GM11168 (cell line): ENCODE data around the gene FOLR3.
"Not testable (repeated sequence)": the region's sequence is repeated elsewhere in the genome, so short reads cannot be mapped to it uniquely, and the experiment has no call there.

Experiments used
- in situ Hi-C: fragments of 300-500 bp; cut with MboI; formaldehyde crosslinking; loops from one replicate; pipeline ENCODE4 v1.12.0; 2022; ENCODE audit warnings: low sequenced_read_pairs; ENCODE audit not compliant: unreplicated experiment

The FOLR3 gene

GRCh38 chr11:72157131-72157530 lies 21.6 kb downstream of the FOLR3 start:
- in situ Hi-C loops = no loop called here

- in situ Hi-C loops = no loop called here
Observed at GRCh38 chr11:72160319-72160718, 24.8 kb downstream of the FOLR3 start.

GRCh38 chr11:72162891-72163492 lies 27.5 kb downstream of the FOLR3 start:
- in situ Hi-C loops = no loop called here

GRCh38 chr11:72164187-72164586 lies 28.7 kb downstream of the FOLR3 start:
- in situ Hi-C loops = not testable (repeated sequence)

GRCh38 chr11:72169046-72169555 lies 33.6 kb downstream of the FOLR3 start:
- in situ Hi-C loops = not testable (repeated sequence)

DNA sequence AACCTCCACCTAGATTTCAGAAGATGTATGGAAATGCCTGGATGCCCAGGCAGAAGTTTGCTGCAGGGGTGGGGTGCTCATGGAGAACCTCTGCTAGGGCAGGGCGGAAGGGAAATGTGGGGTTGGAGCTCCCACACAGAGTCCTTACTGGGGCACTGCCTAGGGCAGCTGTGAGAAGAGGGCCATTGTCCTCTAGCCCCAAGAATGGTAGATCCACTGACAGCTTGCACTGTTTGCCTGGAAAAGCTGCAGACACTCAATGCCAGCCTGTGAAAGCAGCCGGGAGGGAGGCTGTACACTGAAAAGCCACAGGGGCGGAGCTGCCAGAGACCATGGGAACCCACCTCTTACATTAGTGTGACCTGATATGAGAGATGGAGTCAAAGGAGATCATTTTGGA lies 34.2 kb downstream of the FOLR3 start:
- in situ Hi-C loops = not testable (repeated sequence)

DNA sequence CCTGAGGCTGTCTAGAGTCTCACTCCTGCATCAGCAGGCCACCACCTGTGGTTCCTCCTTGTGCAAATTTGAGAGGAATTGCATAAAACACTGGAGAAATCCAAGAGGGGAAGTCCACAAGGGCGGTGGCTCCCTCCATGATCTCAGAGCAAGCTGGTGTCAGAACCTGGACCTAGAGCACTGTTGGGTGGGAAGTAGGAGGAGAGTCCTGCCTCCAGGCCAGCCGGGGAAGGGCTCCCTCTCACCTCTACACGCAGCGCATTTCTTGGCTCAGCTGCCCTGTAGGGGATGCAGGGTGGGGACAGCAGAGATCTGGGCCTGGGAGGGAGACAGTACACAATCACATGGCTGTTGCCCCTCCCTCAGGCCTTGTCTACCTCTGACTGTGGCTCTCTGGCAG lies 36.5 kb downstream of the FOLR3 start:
- in situ Hi-C loops = not testable (repeated sequence)

- in situ Hi-C loops = no loop called here
Observed at GRCh38 chr11:72173291-72173690, 37.8 kb downstream of the FOLR3 start.

- in situ Hi-C loops = no loop called here
Observed at GRCh38 chr11:72174302-72175070, 39.0 kb downstream of the FOLR3 start.

DNA sequence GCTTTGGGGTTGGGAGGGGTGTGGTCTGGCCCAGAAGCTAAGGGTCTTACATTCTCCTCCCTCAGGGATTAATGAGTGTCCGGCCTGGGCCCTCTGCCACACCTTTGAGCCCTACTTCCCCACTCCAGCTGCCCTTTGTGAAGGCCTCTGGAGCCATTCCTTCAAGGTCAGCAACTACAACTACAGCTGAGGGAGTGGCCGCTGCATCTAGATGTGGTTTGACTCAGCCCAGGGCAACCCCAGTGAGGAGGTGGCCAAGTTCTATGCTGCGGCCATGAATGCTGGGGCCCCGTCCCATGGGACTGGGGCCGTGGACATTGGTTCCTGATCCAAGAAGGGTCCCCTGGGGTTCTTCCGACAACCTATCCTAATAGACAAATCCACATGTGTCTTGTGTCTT lies 42.1 kb downstream of the FOLR3 start:
- in situ Hi-C loops = no loop called here

DNA sequence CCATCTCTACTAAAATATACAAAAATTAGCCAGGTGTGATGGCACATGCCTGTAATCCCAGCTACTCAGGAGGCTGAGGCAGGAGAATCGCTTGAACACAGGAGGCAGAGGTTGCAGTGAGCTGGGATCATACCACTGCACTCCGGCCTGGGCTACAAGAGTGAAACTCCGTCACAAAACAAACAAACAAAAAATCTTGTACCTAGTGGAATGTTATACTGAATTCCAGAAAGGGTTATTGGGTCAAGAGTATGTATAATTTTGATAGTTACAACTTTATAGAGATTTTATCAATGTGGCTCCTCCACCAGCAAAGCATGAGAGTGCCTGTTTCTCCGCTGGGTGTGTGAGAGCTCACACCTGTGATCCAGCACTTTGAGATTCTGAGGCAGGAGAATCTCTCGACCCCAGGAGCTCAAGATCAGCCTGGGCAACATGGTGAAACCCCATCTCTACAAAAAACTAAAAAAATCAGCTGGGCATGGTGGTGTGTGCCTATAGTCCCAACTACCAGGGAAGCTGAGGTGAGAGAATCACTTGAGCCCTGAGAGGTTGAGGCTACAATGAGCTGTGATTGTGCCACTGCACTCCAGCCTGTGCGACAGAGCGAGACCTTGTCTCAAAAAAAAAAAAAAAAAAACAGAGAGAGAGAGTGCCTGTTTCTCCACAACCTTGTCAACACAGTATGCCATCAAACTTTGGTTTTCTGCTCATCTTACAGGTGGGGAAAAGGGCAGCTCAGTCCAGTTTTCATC lies 43.7 kb downstream of the FOLR3 start:
- in situ Hi-C loops = no loop called here

DNA sequence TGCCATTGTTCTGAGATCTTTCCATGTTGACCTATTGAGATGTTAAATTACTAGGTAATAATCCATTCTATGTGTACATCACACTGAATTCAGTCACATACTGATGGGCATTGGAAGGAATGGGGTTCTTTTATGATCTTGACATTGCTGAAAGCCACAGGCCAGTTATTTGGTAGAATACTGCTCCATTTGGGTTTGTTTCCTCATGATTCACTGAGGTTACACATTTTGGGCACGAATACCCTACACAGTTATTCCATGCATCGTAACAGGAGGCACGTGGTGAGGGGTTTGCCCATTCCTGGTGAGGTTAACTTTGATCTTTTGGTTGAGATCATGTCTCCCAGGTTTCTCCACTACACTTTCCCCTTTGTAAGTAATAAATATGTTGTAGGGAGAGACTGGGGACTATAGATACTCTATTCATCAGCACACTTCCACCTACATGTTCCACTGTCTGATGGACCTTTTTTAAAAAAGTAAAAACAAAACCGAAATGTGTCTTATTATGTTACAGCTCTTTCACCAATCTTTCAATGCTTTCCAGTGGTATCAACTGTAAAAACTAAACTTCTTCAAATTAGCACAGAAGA lies 44.4 kb downstream of the FOLR3 start:
- in situ Hi-C loops = no loop called here

DNA sequence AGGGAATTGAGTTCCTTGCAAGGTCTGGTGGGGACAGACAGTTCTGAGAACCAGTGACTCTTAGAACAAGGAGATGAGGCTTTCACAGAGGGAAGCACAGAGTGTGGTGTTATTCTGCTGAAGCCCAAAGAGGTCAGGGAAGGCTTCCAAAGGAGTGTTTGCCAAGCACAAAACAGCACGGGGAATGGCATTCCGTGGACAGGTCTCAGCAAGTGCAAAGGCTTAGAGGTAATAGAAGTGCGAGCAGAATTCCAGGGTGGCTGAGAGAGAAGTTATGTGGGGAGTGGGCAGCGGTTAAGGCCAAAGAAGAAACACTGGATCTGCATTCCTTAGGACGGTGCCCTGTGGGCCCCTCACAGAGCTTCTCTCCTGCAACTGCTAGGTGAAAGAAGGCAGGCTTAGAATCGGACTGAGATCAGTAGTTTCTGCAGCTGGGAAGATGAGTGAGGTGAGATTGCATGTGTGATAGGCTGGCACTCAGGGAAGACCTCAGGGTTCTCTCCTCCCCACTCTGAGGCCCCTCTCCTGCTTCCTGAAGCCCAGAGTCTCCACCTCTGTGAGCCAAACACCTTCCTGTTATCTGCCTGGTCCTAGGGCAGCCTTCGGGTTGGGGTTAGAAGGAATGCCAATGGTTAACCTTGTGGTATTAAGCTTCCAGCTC lies 45.5 kb downstream of the FOLR3 start:
- in situ Hi-C loops = not testable (repeated sequence)

DNA sequence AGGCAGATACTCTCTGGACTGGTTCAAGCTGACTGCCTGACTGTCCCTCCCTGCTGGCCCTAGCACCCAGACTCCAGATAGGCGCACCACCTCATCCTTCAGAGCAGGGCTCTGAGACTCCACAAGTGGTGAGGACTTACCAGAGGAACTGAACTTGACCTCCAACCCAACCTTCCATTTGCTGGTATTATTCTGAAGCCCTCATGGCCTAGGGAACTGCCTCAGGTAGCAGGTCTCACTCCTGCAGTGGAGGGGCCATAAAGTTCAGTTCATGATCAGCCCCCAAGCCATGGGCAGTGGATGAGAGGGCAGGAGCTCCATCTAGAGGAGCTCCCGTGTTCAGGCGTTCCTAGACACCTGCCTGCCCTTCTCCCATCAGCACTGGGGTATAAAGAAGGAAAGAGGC lies 46.0 kb downstream of the FOLR3 start:
- in situ Hi-C loops = not testable (repeated sequence)

GRCh38 chr11:72188267-72188666 lies 52.7 kb downstream of the FOLR3 start:
- in situ Hi-C loops = no loop called here
